NCI-H1105 treated with DMSO at 0.1 percent for 48 hours (cell line): Measurements from ENCODE around the gene TRAPPC11.
"Not testable (repeated sequence)": the region's sequence is repeated elsewhere in the genome, so short reads cannot be mapped to it uniquely, and the experiment has no call there.

Experiments used
- DNase-seq: peaks from one replicate; lab custom pipeline; 2025; lab: John Stamatoyannopoulos, UW

TRAPPC11 gene

DNA sequence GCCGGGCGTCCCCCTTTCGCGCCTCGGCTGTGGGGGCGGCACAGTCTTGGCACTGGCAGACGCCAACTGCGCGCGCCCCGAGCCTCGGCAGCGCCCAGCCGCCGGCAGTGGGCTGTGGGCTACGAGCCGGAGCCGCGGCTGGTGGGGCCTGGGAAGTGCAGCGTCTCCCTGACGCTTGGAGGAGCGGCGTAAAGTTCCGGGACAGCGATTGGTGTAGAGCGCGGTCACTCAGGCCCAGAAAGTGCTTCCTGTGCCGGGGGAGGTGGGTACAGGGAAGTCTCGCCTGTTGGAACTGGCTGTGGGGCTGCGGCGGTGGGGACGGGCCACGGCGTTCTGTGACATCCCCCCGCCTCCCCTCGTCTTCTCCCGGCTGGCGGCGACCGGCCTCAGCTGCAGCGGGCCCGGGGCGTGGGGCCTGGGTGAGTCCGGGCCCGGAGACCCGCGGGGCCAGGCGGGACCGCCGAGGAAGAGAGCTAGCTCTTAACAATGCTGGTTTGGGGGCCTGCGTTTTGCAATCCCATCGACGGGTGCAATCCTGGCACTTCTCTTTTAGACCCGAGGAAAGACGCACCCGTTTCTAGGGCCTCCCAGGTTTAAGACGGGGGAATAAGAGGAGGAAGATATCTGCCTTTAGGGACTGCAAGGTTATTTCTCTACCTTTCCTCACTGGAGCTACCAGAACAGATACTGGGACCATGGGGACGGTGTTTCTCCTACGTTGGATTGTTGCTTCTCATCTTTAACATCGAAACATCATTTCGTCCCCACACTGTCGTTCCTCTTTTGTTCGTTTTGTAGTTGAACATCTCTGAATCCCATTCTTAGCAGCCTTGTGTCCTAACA, at the start of gene TRAPPC11, which contains the start of gene RWDD4:
TRAPPC11 (plus strand) TSS at position 265 of the 843 bp plus-strand sequence. CDS start 4,575 bp downstream, outside the sequence.
RWDD4 (minus strand) TSS at position 157 of the 843 bp plus-strand sequence. CDS start 233 bp downstream, outside the sequence.
- DNase-seq: peak; percentile 90

DNA sequence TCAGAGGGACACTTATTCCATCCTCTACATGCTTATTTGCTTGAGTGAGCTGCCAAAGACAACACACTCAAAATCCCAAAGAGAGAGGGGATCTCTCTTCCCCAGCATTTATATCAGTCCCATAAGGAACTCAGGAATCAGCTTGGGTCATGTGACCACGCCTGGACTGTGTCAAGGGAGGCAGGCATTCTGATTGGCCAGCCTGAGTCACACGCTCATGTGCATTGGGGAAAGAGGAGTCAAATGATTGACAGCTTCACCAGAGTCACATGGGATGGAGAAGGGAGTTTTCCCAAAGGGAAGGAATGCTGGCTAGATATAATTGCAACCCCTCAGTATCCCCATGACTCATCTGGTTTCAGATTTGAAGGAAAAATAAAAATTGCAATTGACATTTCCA, 49.1 kb upstream of the TRAPPC11 start:
- DNase-seq: no peak

DNA sequence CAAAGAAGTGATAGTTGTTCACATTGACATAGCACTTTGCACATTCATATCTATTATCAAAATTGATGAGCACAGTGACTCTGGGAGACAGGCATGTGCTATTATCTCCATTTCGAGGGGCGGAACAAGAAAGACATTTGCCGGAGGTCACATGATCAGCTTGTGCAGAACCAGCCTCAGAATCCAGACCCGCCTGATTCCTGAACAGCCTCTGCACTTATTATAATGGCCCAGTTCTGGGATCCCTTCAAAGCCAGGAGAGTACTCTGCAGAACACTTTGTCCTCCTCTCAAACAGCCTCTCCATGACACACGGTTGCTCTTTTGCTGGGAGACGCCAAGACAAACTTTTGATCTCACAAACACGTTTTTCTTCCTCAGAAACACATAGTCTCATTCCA, 48.5 kb upstream of the TRAPPC11 start:
- no peak for DNase-seq

DNA sequence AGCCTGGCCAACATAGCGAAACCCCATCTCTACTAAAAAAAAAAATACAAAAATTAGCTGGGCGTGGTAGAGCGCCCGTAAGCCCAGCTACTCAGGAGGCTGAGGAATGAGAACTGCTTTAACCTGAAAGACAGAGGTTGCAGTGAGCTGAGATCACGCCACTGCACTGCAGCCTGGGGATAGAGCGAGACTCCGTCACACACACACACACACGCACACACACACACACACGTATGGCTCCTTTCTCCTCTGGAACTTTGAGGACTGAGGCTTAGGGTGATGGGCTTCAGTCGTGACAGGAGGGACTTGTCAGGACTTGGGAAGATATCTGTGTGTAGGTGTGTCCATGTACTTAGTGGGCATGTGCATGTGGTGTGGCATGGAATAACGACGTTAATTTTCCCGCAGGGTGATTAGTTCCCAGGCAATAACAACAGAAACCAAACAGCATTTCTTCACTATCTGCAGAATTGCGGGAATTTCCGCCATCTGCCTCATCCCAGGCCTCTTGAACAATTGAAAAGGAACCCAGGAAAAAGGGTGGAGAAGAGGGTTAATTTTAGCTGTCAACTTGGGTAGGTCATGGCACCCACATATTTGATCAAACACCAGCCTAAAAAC, 47.8 kb upstream of the TRAPPC11 start:
- no peak for DNase-seq

DNA sequence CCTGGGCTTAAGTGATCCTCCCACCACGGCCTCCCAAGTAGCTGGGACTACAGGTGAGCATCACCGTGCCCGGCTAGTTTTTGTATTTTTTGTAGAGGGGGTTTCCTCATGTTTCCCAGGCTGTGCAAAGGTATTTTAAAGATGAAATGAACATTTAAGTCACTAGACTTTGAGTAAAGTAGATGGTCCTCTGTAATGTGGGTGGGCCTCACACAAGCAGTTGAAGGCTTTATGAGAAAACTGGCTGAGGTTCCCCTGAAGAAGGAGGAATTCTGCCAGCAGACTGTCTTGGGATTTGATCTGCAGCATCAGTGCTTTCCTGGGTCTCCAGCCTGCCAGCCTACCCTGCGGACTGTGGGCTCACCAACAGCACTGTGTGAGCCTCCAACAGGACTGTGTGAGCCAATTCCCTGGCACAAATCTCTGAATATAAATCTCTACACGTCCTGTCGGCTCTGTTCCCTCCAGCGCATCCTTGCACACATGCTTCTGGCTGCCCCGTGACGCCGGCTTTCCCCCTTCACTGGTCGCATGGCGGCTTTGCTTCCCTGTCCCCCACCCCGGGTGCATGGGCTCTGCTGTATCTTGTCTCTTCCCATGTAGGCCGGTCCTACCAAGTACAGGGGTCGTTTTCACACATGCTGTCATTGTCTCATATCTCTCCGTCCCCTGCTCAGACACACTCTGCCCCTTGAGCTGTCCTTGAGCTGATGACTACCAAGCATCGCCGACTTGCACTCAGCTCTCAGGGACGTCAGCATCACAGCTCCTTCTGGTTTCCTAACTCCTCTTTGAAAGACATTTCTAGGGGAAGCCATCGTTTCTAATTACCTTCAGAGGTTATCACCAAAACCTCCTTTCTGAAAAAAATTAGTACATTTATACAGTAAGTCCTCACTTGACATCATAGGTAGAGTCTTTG, 46.5 kb upstream of the TRAPPC11 start:
- DNase-seq: no peak

DNA sequence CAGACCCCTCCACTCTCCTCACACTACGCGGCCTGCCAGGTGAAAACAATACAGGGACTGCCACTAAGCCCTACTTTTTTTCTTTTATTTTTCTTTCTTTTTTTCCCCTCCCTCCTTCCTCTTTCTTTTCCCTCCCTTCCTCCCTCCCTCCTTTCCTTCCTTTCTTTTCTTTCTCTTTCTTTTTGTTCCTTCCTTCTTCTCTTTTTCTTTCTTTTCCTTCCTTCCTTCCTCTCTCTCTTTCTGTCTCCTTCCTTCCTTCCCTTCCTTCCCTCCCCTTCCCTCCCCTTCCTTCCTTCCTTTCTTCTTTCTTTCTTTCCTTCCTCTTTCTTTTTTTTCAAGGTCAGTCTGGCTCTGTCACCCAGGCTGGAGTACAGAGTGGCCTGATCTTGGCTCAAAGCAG, 42.0 kb upstream of the TRAPPC11 start:
- DNase-seq: no peak

DNA sequence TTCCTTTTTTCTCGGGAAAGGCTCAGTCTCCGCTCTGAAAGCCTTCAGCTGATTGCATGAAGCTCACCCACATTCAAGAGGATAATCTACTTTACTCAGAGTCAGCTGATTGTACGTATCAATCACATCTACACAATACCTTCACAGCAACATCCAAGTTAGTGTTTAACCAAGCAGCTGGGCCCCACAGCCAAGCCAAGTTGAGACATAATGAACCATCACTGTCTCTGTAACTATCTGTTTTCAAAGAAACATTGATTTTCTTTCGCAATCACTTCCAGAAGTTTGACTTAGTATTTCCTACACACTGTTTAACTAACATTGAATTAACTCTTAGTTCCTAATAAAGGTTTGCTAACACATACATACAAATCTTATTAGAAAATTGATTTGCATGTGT, 40.4 kb upstream of the TRAPPC11 start:
- no peak for DNase-seq

DNA sequence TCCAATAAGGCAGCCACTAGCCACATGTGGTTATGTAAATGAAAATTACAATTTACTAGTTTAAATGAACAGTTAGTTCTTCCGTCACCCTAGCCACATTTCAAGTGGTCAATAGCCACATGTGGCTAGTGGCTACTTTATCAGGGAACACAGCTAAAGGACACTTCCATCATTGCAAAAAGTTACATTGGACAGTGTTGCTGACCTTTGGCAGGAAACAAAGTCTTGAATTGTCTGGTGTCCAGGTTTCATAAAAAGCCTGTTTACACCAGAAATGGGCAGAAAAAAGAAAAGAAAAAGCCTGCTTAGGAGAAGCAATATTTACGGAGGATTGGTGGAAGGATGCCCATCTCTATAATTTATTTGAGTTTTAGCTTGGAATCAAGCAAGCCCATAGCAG, 38.7 kb upstream of the TRAPPC11 start:
- no peak for DNase-seq

DNA sequence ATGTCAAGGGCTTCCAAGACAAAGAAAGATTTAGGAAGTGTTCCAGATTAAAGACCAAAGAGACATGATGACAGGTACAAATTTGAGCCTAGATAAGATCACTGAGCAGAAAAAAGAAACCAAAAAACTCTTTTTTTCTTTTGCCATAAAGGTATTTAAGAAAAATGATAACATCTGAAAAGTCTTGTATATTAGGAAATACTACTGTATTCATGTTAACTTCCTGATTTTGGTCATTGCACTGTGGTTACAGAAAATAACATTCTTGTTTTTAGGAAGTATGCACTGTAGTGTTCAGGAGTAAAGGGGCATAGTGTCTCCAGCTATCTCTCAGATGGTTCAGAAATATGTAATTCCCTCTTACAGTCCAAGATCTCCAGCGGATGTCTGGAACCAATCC, 37.2 kb upstream of the TRAPPC11 start:
- DNase-seq: no peak

DNA sequence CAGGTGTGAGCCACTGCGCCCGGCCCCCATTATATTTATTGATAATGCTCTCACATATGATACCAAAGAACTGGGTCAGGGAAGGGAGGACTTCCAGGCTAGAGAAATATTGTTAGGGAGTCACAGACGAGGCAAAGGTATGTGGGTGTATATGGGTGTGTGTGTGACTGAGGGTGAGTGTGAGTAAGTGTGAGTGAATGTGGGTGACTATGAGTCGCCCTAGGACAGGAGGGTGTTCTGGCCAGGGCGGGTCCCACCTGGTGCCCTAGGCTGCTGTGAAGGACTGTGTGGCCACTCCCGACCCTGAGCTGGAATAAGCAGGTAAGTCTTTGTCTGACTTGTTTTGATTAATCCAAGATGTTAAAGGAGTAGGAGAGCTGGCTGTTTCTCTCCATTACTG, 34.5 kb upstream of the TRAPPC11 start:
- no peak for DNase-seq

DNA sequence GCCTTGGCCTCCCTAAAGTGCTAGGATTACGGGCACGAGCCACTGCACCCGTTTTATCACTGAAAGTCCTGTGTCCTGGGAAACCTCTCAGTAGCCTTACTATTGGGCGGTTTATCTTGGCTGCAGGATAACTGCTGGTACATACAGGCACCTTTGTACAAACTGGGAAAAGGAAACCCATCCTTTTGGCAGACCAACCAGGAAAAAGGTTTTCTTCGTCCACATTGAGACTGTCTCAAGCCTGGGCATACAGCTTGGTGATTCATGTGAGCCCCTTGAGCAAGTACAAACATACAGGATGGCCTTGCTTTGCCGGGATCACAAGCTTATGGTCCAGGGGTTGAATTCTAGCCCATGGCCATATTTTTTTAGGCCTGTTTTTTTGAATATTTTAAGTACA, 32.9 kb upstream of the TRAPPC11 start:
- no peak for DNase-seq

DNA sequence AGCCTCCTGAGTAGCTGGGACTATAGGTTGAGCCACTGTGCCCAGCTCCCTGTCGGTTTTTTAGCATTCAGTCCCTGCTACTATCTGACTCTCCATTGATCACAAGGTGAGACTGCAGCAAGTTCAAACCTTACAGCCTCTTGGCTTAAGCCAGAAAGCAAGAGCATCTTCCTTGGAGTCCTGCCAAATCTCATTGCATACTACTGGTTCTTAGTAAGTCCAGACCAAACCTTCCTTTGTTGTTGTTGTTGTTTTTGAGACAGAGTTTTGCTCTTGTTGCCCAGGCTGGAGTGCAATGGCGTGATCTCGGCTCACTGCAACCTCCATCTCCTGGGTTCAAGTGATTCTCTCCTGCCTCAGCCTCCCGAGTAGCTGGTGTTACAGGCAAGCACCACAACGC, 31.8 kb upstream of the TRAPPC11 start:
- DNase-seq: not testable (repeated sequence)

DNA sequence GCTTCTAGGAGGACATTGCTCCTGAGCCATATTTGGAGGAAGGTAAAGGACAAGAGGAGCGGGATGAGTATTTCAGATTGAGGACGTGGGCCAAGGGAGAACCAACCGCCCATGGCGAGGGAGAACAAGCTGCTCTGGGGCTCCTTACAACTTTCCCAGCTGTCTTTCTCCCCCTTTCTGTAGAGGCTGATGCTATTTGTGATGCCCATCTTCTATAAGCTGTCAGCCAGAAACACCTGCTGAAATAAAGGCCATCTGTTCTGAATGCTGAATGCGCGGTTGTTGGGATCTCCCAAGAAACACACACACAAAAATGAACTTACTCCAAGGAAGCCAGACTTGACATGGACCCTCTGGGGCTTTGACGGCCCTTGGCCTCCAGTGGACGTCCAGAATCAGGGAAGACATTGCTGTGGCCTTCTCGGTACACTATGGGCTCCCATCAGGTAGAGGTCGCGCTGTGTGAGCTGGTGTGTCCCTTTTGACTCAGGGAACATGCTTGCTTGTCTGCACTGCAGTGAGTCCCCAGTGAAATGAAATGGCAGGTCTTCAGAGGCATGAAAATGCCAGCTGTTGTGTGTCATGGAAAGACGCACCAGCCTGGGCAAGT, 31.0 kb upstream of the TRAPPC11 start:
- no peak for DNase-seq

DNA sequence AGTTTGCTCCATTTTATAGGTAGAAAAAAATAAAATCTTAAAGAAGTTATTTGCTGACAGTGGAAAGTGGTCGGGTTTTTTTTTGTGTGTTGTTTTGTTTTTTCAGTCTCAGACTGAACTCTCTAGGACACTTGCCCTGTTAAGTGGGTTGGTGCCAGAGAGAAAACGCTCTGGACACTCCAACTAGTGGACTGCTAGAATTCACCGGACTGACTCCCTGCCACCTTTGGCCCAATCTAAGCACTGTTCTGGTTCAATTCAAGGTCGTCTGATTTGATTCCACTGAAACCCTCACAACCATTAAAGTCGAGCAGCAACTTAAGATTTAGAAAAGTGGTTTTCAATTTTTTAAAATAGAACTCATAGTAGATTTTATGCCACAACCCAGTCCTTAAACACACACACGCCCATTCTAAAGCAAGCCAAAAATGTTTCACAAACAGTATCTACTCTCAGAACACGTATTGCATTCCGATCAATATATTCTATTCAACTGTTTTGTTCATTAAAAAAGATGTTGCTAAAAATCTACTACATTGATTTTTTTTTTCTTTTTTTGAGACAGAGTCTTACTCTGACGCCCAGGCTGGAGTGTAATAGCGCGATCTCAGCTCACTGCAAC, 27.4 kb upstream of the TRAPPC11 start:
- DNase-seq: no peak

DNA sequence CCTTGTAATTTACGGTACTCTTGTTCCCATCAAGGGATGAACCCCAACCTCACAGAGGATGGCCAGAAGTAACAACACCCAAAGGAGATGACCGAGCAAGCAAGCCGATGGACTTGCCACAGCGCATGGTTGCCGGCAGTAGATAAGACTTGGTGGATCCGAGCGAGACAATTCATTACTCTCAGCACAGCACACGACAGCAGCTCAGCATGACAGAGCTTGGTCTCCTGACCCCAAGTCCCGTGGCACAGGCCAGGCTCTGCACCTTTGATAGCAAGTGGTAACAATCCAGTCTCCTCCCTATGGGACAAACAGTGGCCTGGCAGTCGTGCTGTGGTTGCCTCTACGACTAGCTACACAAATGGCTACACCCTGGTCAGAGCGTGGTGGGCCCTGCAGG, 26.4 kb upstream of the TRAPPC11 start:
- no peak for DNase-seq

DNA sequence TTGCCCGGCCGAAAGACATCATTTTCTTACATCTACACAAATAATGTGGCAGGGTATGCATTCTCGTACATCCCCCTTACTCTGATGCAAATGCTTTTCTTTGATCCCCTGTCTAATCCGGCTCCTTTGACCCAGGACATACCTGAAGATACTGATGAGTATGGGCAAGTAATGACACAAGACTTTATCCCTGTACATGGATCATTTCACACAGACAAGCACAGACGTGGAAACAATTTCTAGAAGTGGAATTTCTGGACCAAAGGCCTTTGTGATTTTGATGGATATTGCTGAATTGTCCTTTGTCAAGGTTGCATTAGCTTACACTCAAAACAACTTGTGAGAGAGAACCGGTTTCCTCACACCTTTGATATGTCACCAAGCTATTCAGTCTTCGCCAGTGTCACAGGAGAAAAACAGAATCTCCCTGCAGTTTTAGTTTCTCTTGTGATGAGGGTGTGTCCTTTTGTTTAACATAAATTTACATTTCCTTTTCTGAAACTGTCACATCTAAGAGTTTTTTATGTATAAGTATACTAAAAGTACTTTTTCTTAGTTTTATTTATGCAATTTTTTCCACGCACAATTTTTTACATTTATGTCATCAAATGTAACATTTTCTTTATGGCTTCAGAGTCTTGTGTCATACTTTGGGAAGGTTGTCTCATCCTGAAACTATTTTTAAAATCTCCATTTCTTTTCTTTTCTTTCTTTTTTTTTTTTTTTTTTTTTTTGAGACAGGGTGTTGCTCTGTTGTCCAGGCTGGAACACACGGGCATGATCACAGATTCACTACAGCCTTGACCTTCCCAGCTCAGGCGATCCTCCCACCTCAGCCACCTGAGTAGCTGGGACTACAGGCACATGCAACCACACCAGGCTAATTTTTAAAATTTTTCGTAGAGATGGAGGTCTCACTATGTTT, 25.4 kb upstream of the TRAPPC11 start:
- no peak for DNase-seq

DNA sequence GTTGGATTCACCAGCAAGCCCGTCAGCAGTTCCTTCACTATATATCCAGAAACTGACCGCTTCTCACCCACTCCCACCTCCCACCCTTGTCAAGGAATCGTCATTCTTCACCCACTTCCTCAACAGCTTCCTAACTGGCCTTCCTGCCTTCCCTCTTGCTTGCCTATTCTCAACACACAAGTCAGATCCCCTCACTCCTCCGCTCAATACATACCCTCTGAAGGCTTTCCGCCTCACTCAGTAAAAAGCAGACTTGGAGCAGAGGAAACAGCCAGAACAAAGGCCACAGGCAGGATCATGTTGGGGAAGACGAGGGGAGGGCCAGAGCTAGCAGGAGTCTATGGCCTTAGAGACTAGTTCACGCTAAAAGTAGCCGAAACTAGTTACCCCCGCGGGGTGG, 23.8 kb upstream of the TRAPPC11 start:
- no peak for DNase-seq

DNA sequence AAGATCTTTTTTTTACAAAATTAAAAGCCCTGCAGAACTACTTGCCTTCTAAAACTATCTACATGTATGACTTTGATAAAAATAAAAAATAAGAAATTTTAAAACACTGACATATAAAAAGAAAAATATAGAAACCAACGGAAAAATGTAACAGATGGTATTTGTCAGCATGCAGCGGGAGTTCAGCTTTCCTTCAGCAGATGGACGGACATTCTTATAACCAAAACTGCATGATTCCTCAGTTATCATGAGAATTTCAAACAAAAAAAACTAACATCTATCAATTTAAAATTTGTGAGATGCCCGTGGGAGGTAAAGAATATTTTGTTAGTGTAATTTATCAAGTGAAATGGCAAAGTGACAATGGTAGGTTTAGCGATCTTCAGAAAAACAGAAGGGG, 23.4 kb upstream of the TRAPPC11 start:
- DNase-seq: no peak

DNA sequence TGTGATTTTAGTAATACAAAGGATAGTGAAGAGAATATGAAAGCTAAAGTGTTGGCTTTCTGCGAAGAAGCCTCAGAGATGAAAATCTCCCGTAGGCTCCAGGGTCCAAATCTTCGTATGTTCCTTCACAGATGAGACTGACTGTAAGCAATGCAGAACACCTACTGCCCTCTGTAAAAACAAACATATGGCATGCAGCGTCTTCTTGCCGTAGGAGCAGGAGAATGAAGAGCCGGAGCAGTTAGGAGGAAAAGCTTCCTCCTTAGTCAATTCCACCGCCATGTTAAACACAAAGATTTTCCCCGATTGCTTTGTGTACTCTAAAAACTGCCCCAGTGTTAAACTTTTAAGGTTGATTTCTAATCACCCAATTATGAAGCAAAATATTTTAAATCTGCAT, 22.6 kb upstream of the TRAPPC11 start:
- DNase-seq: no peak

DNA sequence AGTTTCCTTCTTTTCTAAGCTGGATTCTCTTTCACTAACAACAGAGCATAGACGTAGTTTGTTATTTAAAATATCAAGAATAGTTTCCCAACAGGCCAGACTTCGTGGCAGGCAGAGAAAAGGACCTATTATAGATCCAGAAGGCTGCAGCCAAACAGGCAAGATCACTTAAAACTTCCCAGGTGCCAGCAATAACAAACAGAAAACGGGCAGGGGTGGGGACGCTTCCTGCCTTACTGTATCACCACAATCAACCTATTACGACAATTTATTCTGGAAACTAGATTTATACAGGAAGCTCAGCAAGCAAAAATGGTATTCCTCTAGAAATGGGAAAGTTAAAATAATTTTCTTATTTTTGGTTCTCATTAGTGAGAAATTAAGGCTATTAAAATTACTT, 22.2 kb upstream of the TRAPPC11 start:
- DNase-seq: no peak
